Measurements from ENCODE around the gene LARGE1.
A peak's percentile ranks its signal among the peaks of the same experiment; 100 is the strongest.

LARGE1 gene

GRCh38 chr22:33529424-33530113 lies 390.7 kb downstream of the LARGE1 start:
- H3K27ac ChIP-seq, result no peak overlapping the region
- no peak for TF ChIP-seq CTCF (IDR thresholded peaks at IDR 0.05; ENCODE audit: low read depth, low read length, missing control alignments)
- no peaks in the 10 kb centered on the region for H3K36me3 ChIP-seq (replicated peaks)
- in situ Hi-C loops (cut with HindIII; ENCODE audit: low pct_ligation_motif_present, low sequenced_read_pairs), result no loop called here
- peak; percentile 47 for DNase-seq
- no peaks in the 10 kb centered on the region for H3K27me3 ChIP-seq (replicated peaks)
- H3K4me3 ChIP-seq (ENCODE audit: low read depth, low read length), result no peak overlapping the region

- no peak for TF ChIP-seq CTCF (IDR thresholded peaks at IDR 0.05; ENCODE audit: low read depth, low read length, missing control alignments)
- DNase-seq, result no peak
- H3K4me3 ChIP-seq (ENCODE audit: low read depth, low read length), result no peak overlapping the region
- H3K27ac ChIP-seq, result no peak overlapping the region
- no peaks in the 10 kb centered on the region for H3K36me3 ChIP-seq (replicated peaks)
- H3K27me3 ChIP-seq (replicated peaks), result no peaks in the 10 kb centered on the region
- in situ Hi-C loops (cut with HindIII; ENCODE audit: low pct_ligation_motif_present, low sequenced_read_pairs), result no loop called here
Measured at GRCh38 chr22:33528183-33528582, 392.1 kb downstream of the LARGE1 start.

DNA sequence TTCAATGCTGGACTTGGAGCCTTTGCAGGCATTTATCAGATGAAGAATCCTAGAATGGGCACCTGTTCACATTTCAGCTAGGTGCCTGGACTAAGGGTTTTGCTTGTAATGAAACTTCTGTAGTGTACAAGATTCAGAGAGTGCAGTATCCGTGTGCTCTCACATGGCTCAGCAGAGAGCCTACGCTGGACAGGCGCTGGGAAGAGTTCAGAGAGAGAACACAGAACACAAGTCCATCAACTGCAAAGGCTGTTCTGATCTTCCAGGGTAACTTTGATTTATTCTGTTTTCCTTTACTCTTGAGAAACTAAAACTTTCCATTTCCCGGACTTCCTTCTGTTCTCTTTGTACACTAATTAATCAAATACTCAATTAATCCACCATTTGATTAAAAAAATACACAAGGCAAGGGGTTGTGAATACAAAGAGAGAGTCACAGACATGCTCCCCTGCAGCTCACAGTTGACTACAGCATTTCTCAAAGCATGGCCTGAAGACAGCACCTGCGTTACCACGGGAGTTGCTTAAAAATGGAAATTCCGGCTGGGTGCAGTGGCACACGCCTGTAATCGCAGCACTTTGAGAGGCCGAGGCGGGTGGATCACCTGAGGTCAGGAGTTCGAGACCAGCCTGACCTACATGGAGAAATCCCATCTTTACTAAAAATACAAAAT lies 393.7 kb downstream of the LARGE1 start:
- TF ChIP-seq CTCF (IDR thresholded peaks at IDR 0.05; ENCODE audit: low read depth, low read length, missing control alignments), result no peak
- H3K36me3 ChIP-seq (replicated peaks), result no peaks in the 10 kb centered on the region
- no peaks in the 10 kb centered on the region for H3K27me3 ChIP-seq (replicated peaks)
- in situ Hi-C loops (cut with HindIII; ENCODE audit: low pct_ligation_motif_present, low sequenced_read_pairs), result no loop called here
- H3K27ac ChIP-seq, result no peak overlapping the region
- DNase-seq, result no peak
- H3K4me3 ChIP-seq (ENCODE audit: low read depth, low read length), result no peak overlapping the region

DNA sequence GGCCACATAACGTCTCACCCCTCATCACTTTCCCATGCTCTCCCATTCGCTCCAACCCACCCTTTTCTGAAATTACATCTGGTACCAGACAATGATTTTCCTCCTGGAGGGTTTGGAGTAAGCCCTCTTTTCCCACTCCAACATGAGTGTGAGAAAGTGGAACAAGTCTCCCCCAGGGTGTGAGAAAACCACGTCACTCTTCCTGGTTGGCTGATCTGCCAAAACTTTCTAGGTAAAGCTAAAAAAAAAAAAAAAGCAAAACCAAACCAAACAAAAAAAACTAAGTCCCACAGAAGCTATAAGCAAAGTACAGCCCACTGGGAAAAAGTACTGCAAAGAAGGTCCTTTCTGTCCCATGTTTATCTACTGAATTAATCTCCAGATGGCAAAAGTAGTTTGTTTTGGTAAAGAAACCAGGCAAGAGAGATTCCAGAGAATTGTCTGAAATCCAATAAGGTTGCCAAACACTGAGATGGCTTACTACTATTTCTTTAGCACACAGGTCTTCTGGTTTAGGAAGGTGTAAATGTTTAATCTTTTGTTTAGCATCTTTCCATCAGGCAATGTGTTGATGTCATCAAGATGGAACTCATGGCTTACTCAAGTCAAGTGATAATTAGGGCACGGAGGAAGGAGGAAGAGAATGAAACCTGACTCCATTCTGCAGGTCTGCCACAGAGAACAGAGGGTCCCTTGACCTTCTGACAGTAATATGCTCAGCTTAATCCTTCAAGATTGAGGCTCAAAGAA lies 395.6 kb downstream of the LARGE1 start:
- no peak for DNase-seq
- Histone ChIP-seq H3K36me3 (replicated peaks) (no peaks in the 10 kb centered on the region), H3K27me3 (replicated peaks) (no peaks in the 10 kb centered on the region), H3K4me3 (ENCODE audit: low read depth, low read length) (no peak overlapping the region), H3K27ac (no peak overlapping the region)
- TF ChIP-seq CTCF (IDR thresholded peaks at IDR 0.05; ENCODE audit: low read depth, low read length, missing control alignments), result no peak
- in situ Hi-C loops (cut with HindIII; ENCODE audit: low pct_ligation_motif_present, low sequenced_read_pairs), result no loop called here

DNA sequence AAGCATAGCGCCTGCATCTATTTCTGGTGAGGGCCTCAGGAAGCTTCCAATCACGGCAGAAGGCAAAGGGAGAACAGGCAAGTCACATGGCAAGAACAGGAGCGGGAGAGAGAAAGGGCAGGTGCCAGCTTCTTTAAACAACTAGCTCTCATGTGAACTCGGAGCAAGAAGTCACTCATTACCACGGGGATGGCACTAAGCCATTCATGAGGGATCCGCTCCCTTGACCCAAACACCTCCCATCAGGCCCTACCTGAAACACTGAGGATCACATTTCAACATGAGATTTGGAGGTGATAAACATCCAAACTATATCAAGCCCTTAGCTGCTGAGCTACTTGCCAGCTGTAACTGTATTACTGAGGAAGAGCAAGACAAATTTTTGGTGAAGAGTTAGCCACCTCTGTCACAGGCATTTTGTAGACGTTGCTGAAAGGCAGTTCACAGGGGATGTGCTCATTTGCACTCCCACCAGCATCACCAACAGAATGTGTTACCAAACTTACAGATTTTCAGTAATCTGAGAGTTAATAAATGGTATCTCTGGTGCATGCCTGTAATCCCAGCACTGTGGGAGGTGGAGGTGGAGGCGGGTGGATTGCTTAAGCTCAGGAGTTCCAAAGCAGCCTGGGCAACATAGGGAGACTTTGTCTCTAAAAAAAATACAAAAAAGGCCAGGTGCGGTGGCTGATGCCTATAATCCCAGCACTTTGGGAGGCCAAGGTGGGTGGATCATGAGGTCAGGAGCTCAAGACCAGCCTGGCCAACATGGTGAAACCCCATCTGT lies 398.2 kb downstream of the LARGE1 start:
- no peak for TF ChIP-seq CTCF (IDR thresholded peaks at IDR 0.05; ENCODE audit: low read depth, low read length, missing control alignments)
- Histone ChIP-seq H3K36me3 (replicated peaks) (no peaks in the 10 kb centered on the region), H3K4me3 (ENCODE audit: low read depth, low read length) (no peak overlapping the region), H3K27ac (no peak overlapping the region), H3K27me3 (replicated peaks) (no peaks in the 10 kb centered on the region)
- DNase-seq, result no peak
- in situ Hi-C loops (cut with HindIII; ENCODE audit: low pct_ligation_motif_present, low sequenced_read_pairs), result no loop called here

All from brain microvascular endothelial cell (primary cell).